Mesendoderm (in vitro differentiated cells): ENCODE results near the gene STOML1.
"Not testable (repeated sequence)": the region's sequence is repeated elsewhere in the genome, so short reads cannot be mapped to it uniquely, and the experiment has no call there.

Experiments used
- DNase-seq: peaks from one replicate; pipeline ENCODE4 v3.0.0; 2013
- H2AK5ac ChIP-seq: 2 replicates; pipeline ENCODE4 v1.6.1; 2013; ENCODE audit warnings: low read length, inconsistent platforms
- H2BK120ac ChIP-seq: 2 replicates; pipeline ENCODE4 v1.6.1; 2013; ENCODE audit warnings: low read depth, mild to moderate bottlenecking, low read length, moderate library complexity, mixed read lengths
- H2BK15ac ChIP-seq: replicated peaks from 2 replicates; pipeline ENCODE4 v1.6.1; 2013; ENCODE audit warnings: low read depth, mild to moderate bottlenecking, moderate library complexity
- H2BK5ac ChIP-seq: 2 replicates; pipeline ENCODE4 v1.6.1; 2013; ENCODE audit warnings: low read length, inconsistent platforms
- H3K18ac ChIP-seq: 2 replicates; pipeline ENCODE4 v1.6.1; 2013; ENCODE audit warnings: mild to moderate bottlenecking, low read length, mixed read lengths
- H3K23ac ChIP-seq: one replicate; pipeline ENCODE4 v1.6.1; 2013; ENCODE audit warnings: low read length
- H3K27ac ChIP-seq: 2 replicates; pipeline ENCODE4 v1.5.1; 2013; ENCODE audit warnings: low read depth, mild to moderate bottlenecking, inconsistent platforms, low read length, moderate library complexity
- H3K27me3 ChIP-seq: 2 replicates; pipeline ENCODE4 v1.6.1; 2013; ENCODE audit warnings: low read length, control low read depth, mild to moderate bottlenecking, inconsistent platforms; ENCODE audit not compliant: insufficient read depth, poor library complexity
- H3K36me3 ChIP-seq: 2 replicates; pipeline ENCODE4 v1.6.1; 2013; ENCODE audit warnings: low read length, inconsistent platforms; ENCODE audit not compliant: control insufficient read depth, insufficient read depth
- H3K4ac ChIP-seq: one replicate; pipeline ENCODE4 v1.6.1; 2013; ENCODE audit warnings: low read depth, mild to moderate bottlenecking, low read length, moderate library complexity
- H3K4me1 ChIP-seq: 2 replicates; pipeline ENCODE4 v1.6.1; 2013; ENCODE audit warnings: low read depth, low read length, inconsistent platforms; ENCODE audit not compliant: control insufficient read depth
- H3K4me2 ChIP-seq: 2 replicates; pipeline ENCODE4 v1.6.1; 2013; ENCODE audit warnings: low read length
- H3K4me3 ChIP-seq: 2 replicates; pipeline ENCODE4 v1.5.1; 2013; ENCODE audit warnings: mild to moderate bottlenecking, low read length
- H3K56ac ChIP-seq: one replicate; pipeline ENCODE4 v1.6.1; 2013; ENCODE audit warnings: low read length
- H3K79me1 ChIP-seq: 2 replicates; pipeline ENCODE4 v1.6.1; 2013; ENCODE audit warnings: low read length, inconsistent platforms
- H3K79me2 ChIP-seq: 2 replicates; pipeline ENCODE4 v1.6.1; 2013; ENCODE audit warnings: mild to moderate bottlenecking, low read length; ENCODE audit not compliant: control insufficient read depth, insufficient read depth
- H3K9ac ChIP-seq: 2 replicates; pipeline ENCODE4 v1.6.1; 2013; ENCODE audit warnings: low read length, inconsistent platforms
- H4K5ac ChIP-seq: one replicate; pipeline ENCODE4 v1.6.1; 2013; ENCODE audit warnings: low read length
- H4K8ac ChIP-seq: one replicate; pipeline ENCODE4 v1.6.1; 2013; ENCODE audit warnings: low read depth, mild to moderate bottlenecking, control low read depth, low read length, moderate library complexity
- WGBS: extraction: QIAGEN DNeasy Blood & Tissue Kit; methylation state at CpG from one replicate; pipeline ENCODE4 v1.1.7; 2013; ENCODE audit warnings: low lambda C conversion rate, missing lambda C conversion rate; ENCODE audit not compliant: insufficient coverage; ENCODE audit errors: extremely low coverage; 5-methylcytosine and 5-hydroxymethylcytosine counted together

Gene STOML1

GRCh38 chr15:73978896-73979295 lies 13.2 kb downstream of the STOML1 start:
- no peaks in the 10 kb centered on the region for H3K36me3 ChIP-seq
- H2BK15ac ChIP-seq, result no peak overlapping the region
- no peak overlapping the region for H3K27ac ChIP-seq
- H3K4me2 ChIP-seq, result no peak overlapping the region
- H2AK5ac ChIP-seq, result no peak overlapping the region
- no peaks in the 10 kb centered on the region for H3K27me3 ChIP-seq
- no peak overlapping the region for H3K56ac ChIP-seq
- whole genome bisulfite sequencing, result no CpG with 5 or more reads among the region's 3 CpGs
- H4K8ac ChIP-seq, result no peak overlapping the region
- H2BK120ac ChIP-seq, result no peak overlapping the region
- H3K79me1 ChIP-seq, result no peaks in the 10 kb centered on the region
- no peaks in the 10 kb centered on the region for H3K79me2 ChIP-seq
- H3K4me3 ChIP-seq, result no peak overlapping the region
- H3K23ac ChIP-seq, result no peak overlapping the region
- no peak overlapping the region for H3K4ac ChIP-seq
- H2BK5ac ChIP-seq, result no peak overlapping the region
- DNase-seq, result no peak
- no peak overlapping the region for H3K9ac ChIP-seq
- no peak overlapping the region for H3K18ac ChIP-seq
- H3K4me1 ChIP-seq, result no peaks in the 10 kb centered on the region
- no peak overlapping the region for H4K5ac ChIP-seq

GRCh38 chr15:73975440-73976125 lies 16.5 kb downstream of the STOML1 start:
- not testable (repeated sequence) for H3K4me1 ChIP-seq, H2BK5ac ChIP-seq, H4K5ac ChIP-seq, H3K27me3 ChIP-seq, H3K9ac ChIP-seq, H3K79me2 ChIP-seq, H4K8ac ChIP-seq, H2AK5ac ChIP-seq, H3K79me1 ChIP-seq, H3K4me3 ChIP-seq, H3K23ac ChIP-seq, H3K18ac ChIP-seq, H2BK15ac ChIP-seq, H3K36me3 ChIP-seq, DNase-seq, H2BK120ac ChIP-seq, H3K4me2 ChIP-seq, H3K56ac ChIP-seq, H3K4ac ChIP-seq, H3K27ac ChIP-seq
- WGBS, result no CpG with 5 or more reads among the region's 18 CpGs

GRCh38 chr15:73973683-73974200 lies 18.4 kb downstream of the STOML1 start:
- H3K4ac ChIP-seq, H3K4me2 ChIP-seq, H3K36me3 ChIP-seq, H3K27ac ChIP-seq, H4K5ac ChIP-seq, H3K4me3 ChIP-seq, DNase-seq, H2BK120ac ChIP-seq, H3K79me2 ChIP-seq, H4K8ac ChIP-seq, H2BK15ac ChIP-seq, H3K4me1 ChIP-seq, H3K27me3 ChIP-seq, H2AK5ac ChIP-seq, H3K79me1 ChIP-seq, H2BK5ac ChIP-seq, H3K23ac ChIP-seq, H3K9ac ChIP-seq, H3K56ac ChIP-seq, H3K18ac ChIP-seq: not testable (repeated sequence)
- WGBS, result no CpG with 5 or more reads among the region's 39 CpGs

- no CpG with 5 or more reads among the region's 26 CpGs for WGBS
Observed at GRCh38 chr15:73972984-73973682, 19.0 kb downstream of the STOML1 start.

GRCh38 chr15:73969151-73969759 lies 22.8 kb downstream of the STOML1 start:
- Histone ChIP-seq H3K4ac (no peak overlapping the region), H3K4me3 (no peak overlapping the region), H3K18ac (no peak overlapping the region), H4K8ac (no peak overlapping the region), H4K5ac (no peak overlapping the region), H3K36me3 (no peaks in the 10 kb centered on the region), H3K9ac (no peak overlapping the region), H2BK5ac (no peak overlapping the region), H2BK15ac (no peak overlapping the region), H3K56ac (no peak overlapping the region), H2BK120ac (no peak overlapping the region), H3K79me1 (no peaks in the 10 kb centered on the region), H3K79me2 (no peaks in the 10 kb centered on the region), H3K4me1 (peaks cover 3% of the 10 kb centered on the region), H3K27me3 (no peaks in the 10 kb centered on the region), H3K4me2 (no peak overlapping the region), H3K23ac (no peak overlapping the region), H3K27ac (no peak overlapping the region), H2AK5ac (no peak overlapping the region)
- WGBS, result no CpG with 5 or more reads among the region's 6 CpGs
- no peak for DNase-seq

More at GRCh38 chr15:73972984-73973682, 19.0 kb downstream of the STOML1 start:
- Histone ChIP-seq H4K8ac (no peak overlapping the region), H3K9ac (peak overlapping the region; percentile 31), H3K4me2 (no peak overlapping the region), H2BK120ac (no peak overlapping the region), H2BK15ac (no peak overlapping the region), H3K4me3 (no peak overlapping the region), H3K27me3 (no peaks in the 10 kb centered on the region), H3K79me2 (no peaks in the 10 kb centered on the region), H2BK5ac (no peak overlapping the region), H4K5ac (no peak overlapping the region), H3K18ac (no peak overlapping the region), H2AK5ac (no peak overlapping the region), H3K23ac (no peak overlapping the region), H3K56ac (peak overlapping the region; percentile 77), H3K4ac (no peak overlapping the region), H3K79me1 (no peaks in the 10 kb centered on the region), H3K27ac (no peak overlapping the region), H3K36me3 (no peaks in the 10 kb centered on the region), H3K4me1 (no peaks in the 10 kb centered on the region)
- peak; percentile 90 for DNase-seq
